Measurements from ENCODE around the gene ST6GAL1.

GRCh38 chr3:187077085-187077484, 146.8 kb downstream of the ST6GAL1 start:
- TF ChIP-seq CTCF (conservative IDR thresholded peaks at IDR 0.05) (no peak), ZFX (IDR thresholded peaks at IDR 0.05) (no peak)
